OCI-LY7 (cell line): ENCODE results near the gene MAPT. TPM values are rescaled to one million over a fixed set of nuclear protein-coding genes. Genes with fewer than 3 reads are reported as not detected.
A peak's percentile ranks its signal among the peaks of the same experiment; 100 is the strongest.

ENCODE experiments used
- BruUV-seq: library from RNA; stranded (reverse); fragments of 400-500 nt; replicated peaks from 2 replicates; lab custom pipeline; 2021; lab: Mats Ljungman, UMichigan
- CTCF ChIA-PET: fragments of 300-600 bp; sonication (Branson Sonifier 250); formaldehyde crosslinking; loops from one replicate; lab custom pipeline; 2022; ENCODE audit warnings: antibody characterized with exemption; ENCODE audit not compliant: unreplicated experiment; lab: Charles Lee
- POLR2A ChIA-PET: fragments of 300-600 bp; sonication (Branson Sonifier 250); formaldehyde crosslinking; loops from one replicate; lab custom pipeline; 2022; ENCODE audit warnings: antibody characterized with exemption; lab: Charles Lee
- DNase-seq: peaks from one replicate; pipeline ENCODE4 v3.0.0-alpha.2; 2015; ENCODE audit warnings: low spot score
- H2AFZ ChIP-seq: fragments of 200-600 bp; sonication (generic), shearing (Covaris generic); 2 replicates; pipeline ENCODE4 v1.6.1; 2014; ENCODE audit warnings: mild to moderate bottlenecking, antibody characterized with exemption, low read length, moderate library complexity
- H3K27ac ChIP-seq: fragments of 200-600 bp; sonication (generic); 2 replicates; pipeline ENCODE4 v1.5.1; 2014; ENCODE audit warnings: mixed run types, low read depth, mild to moderate bottlenecking, moderate library complexity, low read length, inconsistent platforms; ENCODE audit not compliant: poor library complexity, severe bottlenecking
- H3K36me3 ChIP-seq: fragments of 200-600 bp; sonication (generic); 2 replicates; pipeline ENCODE4 v1.6.1; 2014; ENCODE audit warnings: mild to moderate bottlenecking, antibody characterized with exemption, low read length, moderate library complexity, mixed read lengths; ENCODE audit not compliant: insufficient read depth
- H3K4me1 ChIP-seq: fragments of 200-600 bp; sonication (generic); 2 replicates; pipeline ENCODE4 v1.5.1; 2014; ENCODE audit warnings: mild to moderate bottlenecking, low read length; ENCODE audit not compliant: insufficient read depth, poor library complexity, severe bottlenecking
- H3K4me2 ChIP-seq: fragments of 200-600 bp; sonication (generic); 2 replicates; pipeline ENCODE4 v1.6.1; 2014; ENCODE audit warnings: mild to moderate bottlenecking, low read length
- H3K4me3 ChIP-seq: fragments of 200-600 bp; sonication (generic); 2 replicates; pipeline ENCODE4 v1.5.1; 2014; ENCODE audit warnings: mild to moderate bottlenecking, low read depth, low read length; ENCODE audit not compliant: poor library complexity, severe bottlenecking
- H3K79me2 ChIP-seq: fragments of 200-600 bp; sonication (generic); 2 replicates; pipeline ENCODE4 v1.6.1; 2016; ENCODE audit warnings: low read depth, mild to moderate bottlenecking, low read length, moderate library complexity, mixed read lengths; ENCODE audit not compliant: insufficient read depth
- H3K9me2 ChIP-seq: fragments of 200-600 bp; sonication (generic); 2 replicates; pipeline ENCODE4 v1.6.1; 2016; ENCODE audit warnings: mild to moderate bottlenecking, low read length, mixed read lengths; ENCODE audit not compliant: insufficient read depth
- H3K9me3 ChIP-seq: fragments of 200-600 bp; sonication (generic); 2 replicates; pipeline ENCODE4 v1.6.1; 2014; ENCODE audit warnings: mild to moderate bottlenecking, mixed run types, low read length, mixed read lengths
- H4K20me1 ChIP-seq: fragments of 200-600 bp; sonication (generic); 2 replicates; pipeline ENCODE4 v1.6.1; 2014; ENCODE audit warnings: mild to moderate bottlenecking, antibody characterized with exemption, low read length, moderate library complexity, mixed read lengths; ENCODE audit not compliant: insufficient read depth
- EZH2phosphoT487 ChIP-seq: fragments of 200-600 bp; sonication (generic); IDR thresholded peaks from 2 replicates; pipeline ENCODE4 v1.6.1; 2018; ENCODE audit warnings: low read depth, borderline replicate concordance, mild to moderate bottlenecking, mixed run types, antibody characterized with exemption, low read length, moderate library complexity, mixed read lengths
- intact Hi-C: fragments of 100-400 bp; cut with micrococcal nuclease; formaldehyde crosslinking; loops from one replicate; pipeline ENCODE4 v1.10.0; 2022; ENCODE audit not compliant: unreplicated experiment
- total RNA-seq, 2 experiments: library from RNA; depleted of rRNA in 1 of 2; stranded (reverse); fragments of >200 nt in 1 of 2; shearing (Covaris generic) in 1 of 2; gene quantifications; 2 replicates each; pipeline ENCODE4 v1.2.3, GENCODE V29; 2014 to 2022
- TF ChIP-seq, protein P1 (sequence below): fragments of 200-600 bp; sonication (generic); conservative IDR thresholded peaks from 2 replicates; pipeline ENCODE4 v1.5.1; 2014; ENCODE audit warnings: mild to moderate bottlenecking, antibody characterized with exemption, low read length, moderate library complexity, mixed read lengths

The MAPT gene
- total RNA-seq, 2 experiments from 2014 or later, result 0.44 TPM; not detected in 1

DNA sequence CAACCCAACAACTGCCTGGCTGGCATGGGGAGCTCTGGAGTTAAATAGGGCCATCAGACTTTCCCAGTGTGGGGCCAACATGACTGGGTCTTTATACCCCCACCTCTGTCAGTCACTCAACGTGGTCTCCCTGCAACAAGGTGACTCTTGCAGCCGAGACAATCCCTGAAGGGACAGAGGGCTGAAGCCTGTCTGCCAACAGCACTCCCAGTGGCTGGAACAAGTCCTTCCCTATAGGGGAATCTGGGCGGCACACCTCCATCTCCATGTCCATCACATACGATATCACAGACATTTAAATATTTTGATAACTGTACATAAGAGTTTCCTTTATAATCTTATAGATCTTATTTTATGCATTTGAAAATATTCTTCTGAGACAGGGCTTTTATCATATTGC, 4.8 kb upstream of the MAPT start:
- no TSS peak for BruUV-seq
- no peak for DNase-seq
- H3K27ac ChIP-seq, result no peak overlapping the region
- H3K4me3 ChIP-seq, result no peak overlapping the region
- H4K20me1 ChIP-seq, result no peaks in the 10 kb centered on the region
- no peaks in the 10 kb centered on the region for H3K36me3 ChIP-seq
- no peaks in the 10 kb centered on the region for H3K9me2 ChIP-seq
- TF ChIP-seq, protein P1, sequence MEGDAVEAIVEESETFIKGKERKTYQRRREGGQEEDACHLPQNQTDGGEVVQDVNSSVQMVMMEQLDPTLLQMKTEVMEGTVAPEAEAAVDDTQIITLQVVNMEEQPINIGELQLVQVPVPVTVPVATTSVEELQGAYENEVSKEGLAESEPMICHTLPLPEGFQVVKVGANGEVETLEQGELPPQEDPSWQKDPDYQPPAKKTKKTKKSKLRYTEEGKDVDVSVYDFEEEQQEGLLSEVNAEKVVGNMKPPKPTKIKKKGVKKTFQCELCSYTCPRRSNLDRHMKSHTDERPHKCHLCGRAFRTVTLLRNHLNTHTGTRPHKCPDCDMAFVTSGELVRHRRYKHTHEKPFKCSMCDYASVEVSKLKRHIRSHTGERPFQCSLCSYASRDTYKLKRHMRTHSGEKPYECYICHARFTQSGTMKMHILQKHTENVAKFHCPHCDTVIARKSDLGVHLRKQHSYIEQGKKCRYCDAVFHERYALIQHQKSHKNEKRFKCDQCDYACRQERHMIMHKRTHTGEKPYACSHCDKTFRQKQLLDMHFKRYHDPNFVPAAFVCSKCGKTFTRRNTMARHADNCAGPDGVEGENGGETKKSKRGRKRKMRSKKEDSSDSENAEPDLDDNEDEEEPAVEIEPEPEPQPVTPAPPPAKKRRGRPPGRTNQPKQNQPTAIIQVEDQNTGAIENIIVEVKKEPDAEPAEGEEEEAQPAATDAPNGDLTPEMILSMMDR, result peak; percentile 31; the same call in 1 of the 2 replicates
- no peak for TF ChIP-seq EZH2phosphoT487
- ChIA-PET CTCF (no interaction called here), POLR2A (no interaction called here)
- H3K4me2 ChIP-seq, result no peak overlapping the region
- H2AFZ ChIP-seq, result no peak overlapping the region
- peaks cover under 1% of the 10 kb centered on the region for H3K4me1 ChIP-seq
- H3K9me3 ChIP-seq, result no peaks in the 10 kb centered on the region
- intact Hi-C loops, result no loop called here
- H3K79me2 ChIP-seq, result no peaks in the 10 kb centered on the region

DNA sequence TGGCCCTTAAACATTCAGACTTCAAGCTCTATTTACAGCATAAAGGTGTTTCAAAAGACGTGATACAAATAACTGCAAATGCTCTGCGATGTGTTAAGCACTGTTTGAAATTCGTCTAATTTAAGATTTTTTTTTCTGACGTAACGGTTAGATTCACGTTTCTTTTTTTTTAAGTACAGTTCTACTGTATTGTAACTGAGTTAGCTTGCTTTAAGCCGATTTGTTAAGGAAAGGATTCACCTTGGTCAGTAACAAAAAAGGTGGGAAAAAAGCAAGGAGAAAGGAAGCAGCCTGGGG, 681 bp upstream of the MAPT start:
- POLR2A ChIA-PET, result no interaction called here
- H3K4me2 ChIP-seq, result peak overlapping the region; percentile 56; the same call in 1 of the 2 replicates
- BruUV-seq, result no TSS peak

DNA sequence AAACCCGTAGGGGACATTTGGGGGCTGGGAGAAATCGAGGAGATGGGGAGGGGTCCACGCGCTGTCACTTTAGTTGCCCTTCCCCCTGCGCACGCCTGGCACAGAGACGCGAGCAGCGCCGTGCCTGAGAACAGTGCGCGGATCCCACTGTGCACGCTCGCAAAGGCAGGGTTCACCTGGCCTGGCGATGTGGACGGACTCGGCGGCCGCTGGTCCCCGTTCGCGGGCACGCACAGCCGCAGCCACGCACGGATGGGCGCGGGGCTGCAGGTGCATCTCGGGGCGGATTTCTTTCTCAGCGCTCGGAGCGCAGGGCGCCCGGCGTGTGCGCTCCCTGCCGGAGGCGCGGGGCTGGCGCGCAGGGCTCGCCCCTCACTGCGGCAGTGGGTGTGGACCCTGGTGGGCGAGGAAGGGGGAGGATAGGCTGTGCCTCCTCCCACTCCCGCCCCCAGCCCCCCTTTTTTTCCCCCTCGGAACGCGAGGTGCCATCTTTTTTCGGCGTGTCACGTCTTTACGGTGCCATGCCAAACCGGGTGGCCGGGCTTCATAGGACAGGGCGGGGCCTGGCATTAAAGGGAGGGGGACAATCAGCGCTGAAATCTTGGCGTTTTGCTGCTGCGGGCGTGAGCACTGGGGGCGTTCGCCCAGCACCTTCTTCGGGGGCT, 1.1 kb downstream of the MAPT start:
- ChIA-PET CTCF (no interaction called here), POLR2A (interaction anchor here (0.6 kb wide), 1 partner anchor 276 kb away, joined by 3 read pairs; no protein-coding TSS in a partner anchor)
- intact Hi-C loops, result no loop called here
- H3K9me3 ChIP-seq, result no peaks in the 10 kb centered on the region
- no peak overlapping the region for H2AFZ ChIP-seq
- no peaks in the 10 kb centered on the region for H3K79me2 ChIP-seq
- no peaks in the 10 kb centered on the region for H4K20me1 ChIP-seq
- H3K4me2 ChIP-seq, result peak overlapping the region; percentile 56
- TF ChIP-seq EZH2phosphoT487, result no peak
- TF ChIP-seq, protein P1, result no peak
- no peak overlapping the region for H3K27ac ChIP-seq
- peaks cover 7% of the 10 kb centered on the region for H3K4me1 ChIP-seq
- DNase-seq, result no peak
- no peaks in the 10 kb centered on the region for H3K9me2 ChIP-seq
- no TSS peak for BruUV-seq
- peak overlapping the region; percentile 59 for H3K4me3 ChIP-seq
- no peaks in the 10 kb centered on the region for H3K36me3 ChIP-seq

More for the DNA sequence above, 681 bp upstream of the MAPT start:
- intact Hi-C loops, result no loop called here
- H3K4me3 ChIP-seq, result no peak overlapping the region
- no peaks in the 10 kb centered on the region for H3K9me3 ChIP-seq
- H3K36me3 ChIP-seq, result no peaks in the 10 kb centered on the region
- H3K27ac ChIP-seq, result no peak overlapping the region
- H3K4me1 ChIP-seq, result peaks cover 7% of the 10 kb centered on the region
- DNase-seq, result no peak
- peak overlapping the region; percentile 39; the same call in 1 of the 2 replicates for H2AFZ ChIP-seq
- no peak for TF ChIP-seq EZH2phosphoT487
- TF ChIP-seq, protein P1, result no peak
- no peaks in the 10 kb centered on the region for H3K79me2 ChIP-seq
- H4K20me1 ChIP-seq, result no peaks in the 10 kb centered on the region
- CTCF ChIA-PET, result no interaction called here
- no peaks in the 10 kb centered on the region for H3K9me2 ChIP-seq
